ENCODE data around the gene NUBPL.

DNA sequence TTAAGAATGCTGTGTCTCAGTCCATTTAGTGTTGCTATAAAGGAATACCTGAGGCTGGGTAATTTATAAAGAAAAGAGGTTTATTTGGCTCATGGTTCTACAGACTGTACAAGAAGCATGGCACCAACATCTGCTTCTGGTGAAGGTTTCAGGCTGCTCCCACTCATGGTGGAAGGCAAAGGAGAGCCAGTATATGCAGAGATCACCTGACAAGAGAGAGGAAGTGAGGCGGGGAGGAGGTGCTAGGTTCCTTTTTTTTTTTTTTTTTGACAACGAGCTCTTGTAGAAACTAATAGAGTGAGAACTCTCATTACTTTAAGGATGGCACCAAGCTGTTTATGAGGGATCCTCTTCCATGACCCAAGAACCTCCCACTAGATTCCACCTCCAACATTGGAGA, 121.6 kb downstream of the NUBPL start:
- TF ChIP-seq, protein P1, sequence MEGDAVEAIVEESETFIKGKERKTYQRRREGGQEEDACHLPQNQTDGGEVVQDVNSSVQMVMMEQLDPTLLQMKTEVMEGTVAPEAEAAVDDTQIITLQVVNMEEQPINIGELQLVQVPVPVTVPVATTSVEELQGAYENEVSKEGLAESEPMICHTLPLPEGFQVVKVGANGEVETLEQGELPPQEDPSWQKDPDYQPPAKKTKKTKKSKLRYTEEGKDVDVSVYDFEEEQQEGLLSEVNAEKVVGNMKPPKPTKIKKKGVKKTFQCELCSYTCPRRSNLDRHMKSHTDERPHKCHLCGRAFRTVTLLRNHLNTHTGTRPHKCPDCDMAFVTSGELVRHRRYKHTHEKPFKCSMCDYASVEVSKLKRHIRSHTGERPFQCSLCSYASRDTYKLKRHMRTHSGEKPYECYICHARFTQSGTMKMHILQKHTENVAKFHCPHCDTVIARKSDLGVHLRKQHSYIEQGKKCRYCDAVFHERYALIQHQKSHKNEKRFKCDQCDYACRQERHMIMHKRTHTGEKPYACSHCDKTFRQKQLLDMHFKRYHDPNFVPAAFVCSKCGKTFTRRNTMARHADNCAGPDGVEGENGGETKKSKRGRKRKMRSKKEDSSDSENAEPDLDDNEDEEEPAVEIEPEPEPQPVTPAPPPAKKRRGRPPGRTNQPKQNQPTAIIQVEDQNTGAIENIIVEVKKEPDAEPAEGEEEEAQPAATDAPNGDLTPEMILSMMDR (IDR thresholded peaks at IDR 0.05; ENCODE audit: low read depth, low read length, poor library complexity, severe bottlenecking): no peak
- TF ChIP-seq EZH2phosphoT487 (IDR thresholded peaks at IDR 0.05; ENCODE audit: borderline replicate concordance, low read length): no peak

All from DOHH2 (cell line).